SK-N-SH (cell line): Measurements from ENCODE around the gene RPA1.
"Not testable (repeated sequence)": the region's sequence is repeated elsewhere in the genome, so short reads cannot be mapped to it uniquely, and the experiment has no call there.

Experiments
- REST ChIP-seq: IDR thresholded peaks from 2 replicates; pipeline ENCODE4 v1.6.1; 2012; ENCODE audit warnings: mild to moderate bottlenecking, low read depth, low read length, moderate library complexity
- TF ChIP-seq, protein P1 (sequence below): fragments of 200-600 bp; sonication (generic); IDR thresholded peaks from 2 replicates; pipeline ENCODE4 v1.6.1; 2017; ENCODE audit warnings: antibody characterized with exemption, mild to moderate bottlenecking, moderate library complexity

- TF ChIP-seq, protein P1, sequence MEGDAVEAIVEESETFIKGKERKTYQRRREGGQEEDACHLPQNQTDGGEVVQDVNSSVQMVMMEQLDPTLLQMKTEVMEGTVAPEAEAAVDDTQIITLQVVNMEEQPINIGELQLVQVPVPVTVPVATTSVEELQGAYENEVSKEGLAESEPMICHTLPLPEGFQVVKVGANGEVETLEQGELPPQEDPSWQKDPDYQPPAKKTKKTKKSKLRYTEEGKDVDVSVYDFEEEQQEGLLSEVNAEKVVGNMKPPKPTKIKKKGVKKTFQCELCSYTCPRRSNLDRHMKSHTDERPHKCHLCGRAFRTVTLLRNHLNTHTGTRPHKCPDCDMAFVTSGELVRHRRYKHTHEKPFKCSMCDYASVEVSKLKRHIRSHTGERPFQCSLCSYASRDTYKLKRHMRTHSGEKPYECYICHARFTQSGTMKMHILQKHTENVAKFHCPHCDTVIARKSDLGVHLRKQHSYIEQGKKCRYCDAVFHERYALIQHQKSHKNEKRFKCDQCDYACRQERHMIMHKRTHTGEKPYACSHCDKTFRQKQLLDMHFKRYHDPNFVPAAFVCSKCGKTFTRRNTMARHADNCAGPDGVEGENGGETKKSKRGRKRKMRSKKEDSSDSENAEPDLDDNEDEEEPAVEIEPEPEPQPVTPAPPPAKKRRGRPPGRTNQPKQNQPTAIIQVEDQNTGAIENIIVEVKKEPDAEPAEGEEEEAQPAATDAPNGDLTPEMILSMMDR, result not testable (repeated sequence)
- not testable (repeated sequence) for TF ChIP-seq REST
These were observed 65.7 kb downstream of the RPA1 start for GRCh38 chr17:1895479-1895878.
